Measurements from ENCODE around the gene ESRRA. TPM values are rescaled to one million over a fixed set of nuclear protein-coding genes. Genes with fewer than 3 reads are reported as not detected.

The ESRRA gene
- total and polyA plus RNA-seq, 2 of the 8 experiments (the other 6 are each of a cell fraction or from before 2014, with no cell fraction given) = 18.2 to 37.0 TPM

DNA sequence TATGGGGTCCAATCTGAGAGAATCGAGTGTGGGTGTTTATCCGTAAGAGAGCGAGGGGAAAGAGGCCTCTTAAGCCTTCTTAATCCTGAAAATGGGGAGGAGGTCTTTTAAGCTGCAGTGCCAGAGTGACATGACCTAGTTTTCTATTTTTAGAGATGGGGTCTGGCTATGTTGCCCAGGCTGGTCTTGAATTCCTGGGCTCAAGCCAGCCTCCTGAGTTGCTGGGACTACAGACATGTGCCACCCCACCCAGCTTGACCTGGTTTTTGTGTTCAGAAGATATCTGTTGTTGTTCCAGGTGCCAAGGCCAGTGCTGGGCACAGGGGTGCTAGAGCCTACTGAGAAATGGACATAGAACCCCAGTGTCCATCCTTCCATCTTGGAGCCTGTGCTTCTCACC, 22.2 kb upstream of the ESRRA start:
- Histone ChIP-seq H3K56ac (replicated peaks; ENCODE audit: insufficient read length, low read depth, low read length) (no peak overlapping the region), H3K79me1 (ENCODE audit: low read depth, low read length) (no peaks in the 10 kb centered on the region; the same call in 1 of the 2 replicates), H4K5ac (ENCODE audit: insufficient read length, low read depth, low read length) (no peak overlapping the region), H3K23me2 (ENCODE audit: low read depth, low read length) (peaks cover 10% of the 10 kb centered on the region; the same call in 1 of the 2 replicates), H3K36me3 (ENCODE audit: control insufficient read depth in 2 of 4, insufficient read depth in 4 of 4, low read length in 3 of 4) (no peaks in the 10 kb centered on the region; a peak in 1 of 8 replicates), H3K9ac (replicated peaks in 1 of 4; ENCODE audit: extremely low read depth in 1 of 4, low read depth in 3 of 4, low read length in 3 of 4) (no peak overlapping the region), H2BK12ac (ENCODE audit: low read depth, low read length) (no peak overlapping the region), H2AFZ (ENCODE audit: low read length) (no peak overlapping the region), H3K27ac (ENCODE audit: low read depth, low read length) (no peak overlapping the region), H3K4ac (replicated peaks; ENCODE audit: insufficient read length, low read depth, low read length) (no peak overlapping the region), H2BK5ac (ENCODE audit: low read depth, low read length) (0 out of 2 replicates have a peak overlapping the region, but pooled peaks have one; percentile 60), H2BK20ac (ENCODE audit: low read length) (no peak overlapping the region), H3K4me3 (ENCODE audit: extremely low read depth in 1 of 4, insufficient read depth in 2 of 4, low read depth in 3 of 4, low read length in 4 of 4) (no peak overlapping the region), H4K20me1 (replicated peaks in 1 of 2; ENCODE audit: control insufficient read depth in 1 of 2, insufficient read depth in 2 of 2, low read length in 2 of 2) (peaks cover 0 to 3% of the 10 kb centered on the region in 2 experiments), H4K91ac (replicated peaks; ENCODE audit: insufficient read length, low read length) (peak overlapping the region; percentile 60), H3K9me3 (ENCODE audit: insufficient read depth in 2 of 2, low read depth in 1 of 2, low read length in 1 of 2) (no peaks in the 10 kb centered on the region), H2BK120ac (replicated peaks; ENCODE audit: low read depth, low read length) (no peak overlapping the region), H3K79me2 (ENCODE audit: control insufficient read depth in 1 of 2, insufficient read depth in 2 of 2, low read length in 2 of 2) (no peaks in the 10 kb centered on the region), H4K8ac (ENCODE audit: extremely low read depth, insufficient read depth, low read length) (no peak overlapping the region), H3K18ac (ENCODE audit: extremely low read depth, low read length) (no peak overlapping the region), H2AK5ac (ENCODE audit: low read depth, low read length) (no peak overlapping the region), H2BK15ac (ENCODE audit: low read length) (no peak overlapping the region), H3K14ac (ENCODE audit: insufficient read length) (no peak overlapping the region), H3K27me3 (replicated peaks in 1 of 4; ENCODE audit: control insufficient read depth in 3 of 4, extremely low read depth in 1 of 4, insufficient read depth in 3 of 4, low read length in 3 of 4) (peaks cover 0 to 7% (median 0%) of the 10 kb centered on the region in 4 experiments; a peak in 3 of 7 replicates), H3K4me1 (replicated peaks in 1 of 4; ENCODE audit: control insufficient read depth in 3 of 4, insufficient read depth in 4 of 4, low read length in 3 of 4) (peaks cover 0 to 8% (median 4%) of the 10 kb centered on the region in 4 experiments; a peak in 4 of 7 replicates), H3K4me2 (ENCODE audit: insufficient read depth in 1 of 2, low read depth in 2 of 2, low read length in 2 of 2) (no peak overlapping the region; a peak in 1 of 4 replicates), H3K23ac (ENCODE audit: insufficient read length) (no peak overlapping the region)
- DNase-seq (ENCODE audit: low read depth in 1 of 2, low spot score in 2 of 2) (no peak), FAIRE-seq (no peak)
- ChIA-PET CTCF (ENCODE audit: partially characterized antibody) (interaction anchor here (0.6 to 11.4 kb wide), 8 partner anchors 13 to 69 kb away, joined by 3 to 134 read pairs (median 5); partner anchors contain the start of genes CATSPERZ, ESRRA, PRDX5 and TRMT112), POLR2A (ENCODE audit: partially characterized antibody) (interaction anchor here (1.5 to 9.5 kb wide), 4 partner anchors 9 to 38 kb away, joined by 3 to 79 read pairs (median 28); partner anchors contain the start of genes ESRRA and PPP1R14B)
- WGBS, 2 experiments (ENCODE audit: extremely low coverage in 1 of 2, insufficient coverage in 1 of 2, insufficient read length in 1 of 2, insufficient replicate concordance in 2 of 2, low coverage in 1 of 2, low lambda C conversion rate in 2 of 2, missing lambda C conversion rate in 1 of 2) = 93% methylated on average over 3 of the region's 3 CpGs; no CpG with 5 or more reads in 1 of the 2 experiments
- TF ChIP-seq SRF (IDR thresholded peaks at IDR 0.05; ENCODE audit: low read depth, low read length) (no peak), GABPA (IDR thresholded peaks at IDR 0.05; ENCODE audit: borderline replicate concordance, insufficient read depth, low read length) (no peak), HDAC2 (IDR thresholded peaks at IDR 0.05; ENCODE audit: borderline replicate concordance in 1 of 2, low read depth in 2 of 2, low read length in 2 of 2) (no peak), GTF2F1 (IDR thresholded peaks at IDR 0.05; ENCODE audit: borderline replicate concordance, low read depth, low read length) (no peak), JUN (IDR thresholded peaks at IDR 0.05; ENCODE audit: low read depth, low read length) (no peak)
- TF ChIP-seq, protein P1, sequence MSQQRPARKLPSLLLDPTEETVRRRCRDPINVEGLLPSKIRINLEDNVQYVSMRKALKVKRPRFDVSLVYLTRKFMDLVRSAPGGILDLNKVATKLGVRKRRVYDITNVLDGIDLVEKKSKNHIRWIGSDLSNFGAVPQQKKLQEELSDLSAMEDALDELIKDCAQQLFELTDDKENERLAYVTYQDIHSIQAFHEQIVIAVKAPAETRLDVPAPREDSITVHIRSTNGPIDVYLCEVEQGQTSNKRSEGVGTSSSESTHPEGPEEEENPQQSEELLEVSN (IDR thresholded peaks at IDR 0.05) = no peak
